Lung (tissue), 12 donors: ENCODE data around the gene ZNF738. TPM values are rescaled to one million over a fixed set of nuclear protein-coding genes. Genes with fewer than 3 reads are reported as not detected.

Experiments used
- ATAC-seq: fragments of 200-7000 bp; cut with Tn5 transposase; one replicate; pipeline ENCODE4 v1.9.1; 2020; ENCODE audit warnings: moderate number of reproducible peaks; ENCODE audit not compliant: insufficient read depth, low FRiP score
- DNase-seq, 3 donors: peaks; one replicate each; pipeline ENCODE4 v3.0.0-alpha.2; 2013 to 2017
- H3K27ac ChIP-seq, 2 donors: one replicate each; pipeline ENCODE4 v1.5.1; 2013; ENCODE audit warnings: mild to moderate bottlenecking in 2 of 2, moderate library complexity in 2 of 2, control low read depth in 1 of 2, inconsistent platforms in 1 of 2, low read depth in 1 of 2, low read length in 1 of 2
- H3K27me3 ChIP-seq, 3 donors: one replicate each; pipeline ENCODE4 v1.5.1; 2013; ENCODE audit warnings: low read length in 2 of 3; ENCODE audit not compliant: control insufficient read depth in 3 of 3, insufficient read depth in 3 of 3
- H3K36me3 ChIP-seq, 4 donors: one replicate each; pipeline ENCODE4 v1.5.1; 2013; ENCODE audit warnings: low read length in 4 of 4, mild to moderate bottlenecking in 1 of 4, moderate library complexity in 1 of 4; ENCODE audit not compliant: control insufficient read depth in 4 of 4, insufficient read depth in 4 of 4
- H3K4me1 ChIP-seq, 5 donors: one replicate each; pipeline ENCODE4 v1.5.1; 2013; ENCODE audit warnings: low read length in 5 of 5, mild to moderate bottlenecking in 2 of 5, moderate library complexity in 1 of 5; ENCODE audit not compliant: control insufficient read depth in 5 of 5, insufficient read depth in 5 of 5
- H3K4me3 ChIP-seq: one replicate; pipeline ENCODE4 v1.5.1; 2013; ENCODE audit warnings: mild to moderate bottlenecking, control low read depth, moderate library complexity
- H3K9ac ChIP-seq, 2 donors: one replicate each; pipeline ENCODE4 v1.5.1; 2013; ENCODE audit warnings: low read length in 2 of 2, control low read depth in 1 of 2; ENCODE audit not compliant: insufficient read depth in 1 of 2
- H3K9me3 ChIP-seq, 4 donors: one replicate each; pipeline ENCODE4 v1.5.1; 2013; ENCODE audit warnings: low read length in 3 of 4, mild to moderate bottlenecking in 1 of 4, moderate library complexity in 1 of 4; ENCODE audit not compliant: control insufficient read depth in 4 of 4, insufficient read depth in 3 of 4
- CTCF ChIP-seq: IDR thresholded peaks from 2 replicates; pipeline ENCODE4 v1.5.1; 2012; ENCODE audit warnings: mild to moderate bottlenecking; ENCODE audit errors: control extremely low read depth, extremely low read depth
- WGBS, 2 donors: extraction: QIAGEN DNeasy Blood & Tissue Kit; methylation state at CpG; one replicate each; pipeline ENCODE4 v1.1.7; 2013; 5-methylcytosine and 5-hydroxymethylcytosine counted together
- polyA plus RNA-seq, 2 donors: library from polyadenylated mRNA; stranded (reverse); fragments of 200-250 nt; gene quantifications; one replicate each; pipeline ENCODE4 v1.2.1, GENCODE V29; 2013
- total RNA-seq, 2 donors: library from RNA; depleted of rRNA in 1 of 2; stranded (reverse); fragments of >200 nt in 1 of 2; gene quantifications; one replicate each; pipeline ENCODE4 v1.2.1, GENCODE V29; 2014 to 2021
- donor health status: control.
- donor health status: control.
- donor health status: Bipolar disorder and iron deficiency.
- donor health status: healthy.
- donor health status: DM: yes; HTN: yes; CAD: no.

ZNF738 gene
- total and polyA plus RNA-seq, 4 donors, result 2.6 to 14.4 (median 6.9) TPM

GRCh38 chr19:21321134-21321533 lies 37.7 kb upstream of the ZNF738 start:
- Histone ChIP-seq H3K4me3 (no peak overlapping the region), H3K9me3 (peaks cover 0 to 4% (median 0%) of the 10 kb centered on the region in 4 donors), H3K36me3 (peaks cover 0 to 4% (median 3%) of the 10 kb centered on the region in 4 donors), H3K4me1 (peaks cover 0 to 9% (median 0%) of the 10 kb centered on the region in 5 donors), H3K9ac (no peak overlapping the region), H3K27me3 (no peaks in the 10 kb centered on the region), H3K27ac (no peak overlapping the region)
- no peak for DNase-seq
- no peak for TF ChIP-seq CTCF
- 89 to 91% methylated on average over 4 of the region's 4 CpGs for WGBS, 2 donors
- no peak for ATAC-seq

GRCh38 chr19:21321996-21322395 lies 36.8 kb upstream of the ZNF738 start:
- Histone ChIP-seq H3K9ac (no peak overlapping the region), H3K27ac (no peak overlapping the region), H3K9me3 (peaks cover 0 to 4% (median 0%) of the 10 kb centered on the region in 4 donors), H3K4me1 (peaks cover 0 to 9% (median 0%) of the 10 kb centered on the region in 5 donors), H3K27me3 (no peaks in the 10 kb centered on the region), H3K36me3 (peaks cover 3 to 7% (median 5%) of the 10 kb centered on the region in 4 donors), H3K4me3 (no peak overlapping the region)
- no peak for DNase-seq
- no peak for ATAC-seq
- 79 to 88% methylated on average over 4 of the region's 4 CpGs for WGBS, 2 donors
- TF ChIP-seq CTCF, result no peak

DNA sequence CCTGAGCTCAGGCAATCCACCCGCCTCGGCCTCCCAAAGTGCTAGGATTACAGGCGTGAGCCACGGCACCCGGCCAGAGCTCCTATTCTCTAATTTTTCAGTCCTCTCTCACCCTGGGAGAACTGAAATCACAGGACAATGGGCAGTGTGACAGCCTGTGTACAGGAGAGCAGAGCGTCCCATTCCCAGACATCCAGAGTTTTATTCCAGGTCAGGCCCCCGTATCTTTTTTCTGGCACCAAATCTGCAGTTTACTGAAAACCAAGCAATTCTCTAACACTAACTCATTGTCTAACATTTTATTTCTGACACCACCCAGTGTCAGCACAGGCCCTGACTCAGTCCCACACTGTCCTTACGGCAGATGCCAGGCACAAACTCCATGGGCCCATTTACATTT lies 36.3 kb upstream of the ZNF738 start:
- peaks cover 3 to 7% (median 5%) of the 10 kb centered on the region in 4 donors for H3K36me3 ChIP-seq

More for the DNA sequence above, 36.3 kb upstream of the ZNF738 start:
- Histone ChIP-seq H3K9me3 (peaks cover 0 to 4% (median 0%) of the 10 kb centered on the region in 4 donors), H3K27me3 (no peaks in the 10 kb centered on the region), H3K4me1 (peaks cover 0 to 9% (median 1%) of the 10 kb centered on the region in 5 donors), H3K4me3 (no peak overlapping the region), H3K9ac (no peak overlapping the region), H3K27ac (no peak overlapping the region)
- ATAC-seq (no peak), DNase-seq (no peak)
- WGBS, 2 donors, result 86 to 90% methylated on average over 8 of the region's 8 CpGs
- TF ChIP-seq CTCF, result no peak
